Measurements from ENCODE around the gene IL2RA. TPM values are rescaled to one million over a fixed set of nuclear protein-coding genes. Genes with fewer than 3 reads are reported as not detected.
"Not testable (repeated sequence)": the region's sequence is repeated elsewhere in the genome, so short reads cannot be mapped to it uniquely, and the experiment has no call there.

IL2RA gene
- polyA plus RNA-seq, 12 donors: 0.49 to 3.4 (median 0.49) TPM; not detected in 9

DNA sequence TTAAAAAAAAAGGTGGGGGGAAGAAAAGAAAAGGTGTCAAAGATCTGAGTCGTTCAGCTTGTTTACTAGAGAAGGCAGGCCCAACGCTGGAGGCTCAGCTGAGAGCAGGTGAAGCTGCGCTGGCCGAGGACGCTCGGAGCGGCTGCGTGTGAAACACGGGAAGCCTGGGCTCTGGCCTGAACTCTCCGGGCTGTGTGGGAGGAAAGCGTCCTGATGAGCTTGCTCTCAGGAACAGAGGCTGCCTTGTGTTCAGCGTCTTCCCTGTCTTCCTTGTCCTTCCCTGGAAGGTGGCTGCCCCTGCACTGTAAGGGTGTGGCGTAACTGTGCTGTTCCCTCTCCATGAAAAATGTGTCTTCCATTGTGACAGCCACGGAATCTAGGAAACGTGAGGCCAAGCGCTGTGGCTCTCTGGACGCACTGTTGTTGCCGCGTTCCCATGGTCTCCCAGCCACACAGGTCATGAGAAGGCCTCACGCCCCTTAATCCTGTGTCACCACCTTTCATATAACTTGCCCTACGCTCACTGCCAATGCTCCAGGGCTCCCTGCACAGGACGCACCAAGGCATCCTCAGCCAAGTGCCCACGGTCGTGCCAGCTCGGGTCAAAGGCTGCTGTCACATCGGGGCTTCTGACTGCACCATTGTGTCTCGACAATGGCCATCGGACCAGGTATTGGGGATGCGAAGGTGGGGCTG lies 100.6 kb downstream of the IL2RA start:
- DNase-seq: no peak

DNA sequence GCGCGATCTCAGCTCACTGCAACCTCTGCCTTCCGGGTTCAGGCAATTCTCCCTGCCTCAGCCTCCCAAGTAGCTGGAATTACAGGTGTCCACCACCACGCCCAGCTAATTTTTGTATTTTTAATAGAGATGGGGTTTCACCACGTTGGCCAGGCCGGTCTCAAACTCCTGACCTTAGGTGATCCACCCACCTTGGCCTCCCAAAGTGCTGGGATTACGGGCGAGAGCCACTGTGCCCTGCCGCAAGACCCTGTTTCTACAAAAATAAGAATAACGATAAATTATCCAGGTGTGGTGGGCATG lies 101.2 kb downstream of the IL2RA start:
- not testable (repeated sequence) for DNase-seq

Other genes starting within 250 kb of the IL2RA start
- gene GDI2, start 248.9 kb downstream of the IL2RA start, polyA plus RNA-seq (ENCODE audit: insufficient read length in 12 of 12): 100 to 1,000 TPM in 11 of 12 donors, not detected in 1; 169 to 335 (median 292) TPM
- 1 to 10 TPM in 10 of 12 donors, not detected in 2; 5.1 to 7.3 (median 6.2) TPM for gene ANKRD16, start 172.5 kb downstream of the IL2RA start, polyA plus RNA-seq (ENCODE audit: insufficient read length in 12 of 12)
- gene FBH1, start 172.1 kb downstream of the IL2RA start, polyA plus RNA-seq (ENCODE audit: insufficient read length in 12 of 12): 10 to 100 TPM in 11 of 12 donors, not detected in 1; 37.5 to 69.3 (median 49.0) TPM
- 1 to 10 TPM in 10 of 12 donors, not detected in 2; 1.2 to 3.8 (median 2.0) TPM for gene IL15RA, start 84.8 kb downstream of the IL2RA start, polyA plus RNA-seq (ENCODE audit: insufficient read length in 12 of 12)
- 100 to 1,000 TPM in 8 of 12 donors, 10 to 100 TPM in 4; 83.1 to 835 (median 111) TPM for gene RBM17, start 26.7 kb upstream of the IL2RA start, polyA plus RNA-seq (ENCODE audit: insufficient read length in 12 of 12)
- 10 to 100 TPM in 9 of 12 donors, 1 to 10 TPM in 2, not detected in 1; 8.8 to 26.2 (median 12.3) TPM for gene PFKFB3, start 140.6 kb upstream of the IL2RA start, polyA plus RNA-seq (ENCODE audit: insufficient read length in 12 of 12)

Measured in muscle of arm (tissue), 12 donors.